GM12873 (cell line): ENCODE measurements around the gene TARDBP.
A peak's percentile ranks its signal among the peaks of the same experiment; 100 is the strongest.

ENCODE experiments used
- TF ChIP-seq, protein P1 (sequence below): IDR thresholded peaks from 2 replicates; pipeline ENCODE4 v1.5.1; 2012; ENCODE audit warnings: low read depth, mild to moderate bottlenecking, moderate library complexity, low read length, control low read depth; ENCODE audit not compliant: insufficient read depth; ENCODE audit errors: missing control alignments

The TARDBP gene

DNA sequence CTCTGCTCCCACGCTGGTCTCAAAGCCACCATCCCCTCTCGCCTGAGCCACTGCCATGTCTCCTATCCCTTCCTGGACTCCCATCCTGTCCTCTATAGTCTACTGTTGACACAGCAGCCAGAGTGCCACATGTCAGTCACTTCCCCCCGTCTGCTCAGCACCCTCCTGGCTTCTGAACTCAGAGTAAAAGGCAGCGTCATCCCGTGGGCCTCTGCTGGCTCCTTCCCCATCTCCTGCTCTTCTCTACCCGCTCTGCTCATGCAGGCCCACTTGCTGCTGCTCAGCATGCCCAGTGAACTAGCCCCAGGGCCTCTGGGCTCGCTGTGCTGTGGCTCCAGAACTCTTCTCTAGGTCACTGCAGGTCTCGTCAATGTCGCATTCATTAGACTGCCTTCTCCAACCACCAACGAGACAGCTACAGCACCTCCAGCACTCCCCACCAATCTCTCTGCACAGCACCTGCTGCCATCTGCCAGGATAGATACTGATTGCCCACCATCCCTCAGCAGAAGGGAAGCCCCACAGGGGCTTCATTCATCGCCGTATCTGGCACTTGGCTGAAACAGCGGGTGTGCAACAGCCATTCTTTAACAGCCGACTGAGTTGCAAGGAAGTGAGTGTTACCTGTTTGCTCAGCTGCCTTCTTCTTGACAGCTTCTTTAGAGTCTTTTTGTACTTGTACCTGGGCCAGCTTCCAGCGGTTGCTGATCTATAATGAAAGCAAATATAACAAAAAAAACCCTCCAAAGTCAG is 59.2 kb downstream of the TARDBP start:
- TF ChIP-seq, protein P1, sequence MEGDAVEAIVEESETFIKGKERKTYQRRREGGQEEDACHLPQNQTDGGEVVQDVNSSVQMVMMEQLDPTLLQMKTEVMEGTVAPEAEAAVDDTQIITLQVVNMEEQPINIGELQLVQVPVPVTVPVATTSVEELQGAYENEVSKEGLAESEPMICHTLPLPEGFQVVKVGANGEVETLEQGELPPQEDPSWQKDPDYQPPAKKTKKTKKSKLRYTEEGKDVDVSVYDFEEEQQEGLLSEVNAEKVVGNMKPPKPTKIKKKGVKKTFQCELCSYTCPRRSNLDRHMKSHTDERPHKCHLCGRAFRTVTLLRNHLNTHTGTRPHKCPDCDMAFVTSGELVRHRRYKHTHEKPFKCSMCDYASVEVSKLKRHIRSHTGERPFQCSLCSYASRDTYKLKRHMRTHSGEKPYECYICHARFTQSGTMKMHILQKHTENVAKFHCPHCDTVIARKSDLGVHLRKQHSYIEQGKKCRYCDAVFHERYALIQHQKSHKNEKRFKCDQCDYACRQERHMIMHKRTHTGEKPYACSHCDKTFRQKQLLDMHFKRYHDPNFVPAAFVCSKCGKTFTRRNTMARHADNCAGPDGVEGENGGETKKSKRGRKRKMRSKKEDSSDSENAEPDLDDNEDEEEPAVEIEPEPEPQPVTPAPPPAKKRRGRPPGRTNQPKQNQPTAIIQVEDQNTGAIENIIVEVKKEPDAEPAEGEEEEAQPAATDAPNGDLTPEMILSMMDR: no peak

DNA sequence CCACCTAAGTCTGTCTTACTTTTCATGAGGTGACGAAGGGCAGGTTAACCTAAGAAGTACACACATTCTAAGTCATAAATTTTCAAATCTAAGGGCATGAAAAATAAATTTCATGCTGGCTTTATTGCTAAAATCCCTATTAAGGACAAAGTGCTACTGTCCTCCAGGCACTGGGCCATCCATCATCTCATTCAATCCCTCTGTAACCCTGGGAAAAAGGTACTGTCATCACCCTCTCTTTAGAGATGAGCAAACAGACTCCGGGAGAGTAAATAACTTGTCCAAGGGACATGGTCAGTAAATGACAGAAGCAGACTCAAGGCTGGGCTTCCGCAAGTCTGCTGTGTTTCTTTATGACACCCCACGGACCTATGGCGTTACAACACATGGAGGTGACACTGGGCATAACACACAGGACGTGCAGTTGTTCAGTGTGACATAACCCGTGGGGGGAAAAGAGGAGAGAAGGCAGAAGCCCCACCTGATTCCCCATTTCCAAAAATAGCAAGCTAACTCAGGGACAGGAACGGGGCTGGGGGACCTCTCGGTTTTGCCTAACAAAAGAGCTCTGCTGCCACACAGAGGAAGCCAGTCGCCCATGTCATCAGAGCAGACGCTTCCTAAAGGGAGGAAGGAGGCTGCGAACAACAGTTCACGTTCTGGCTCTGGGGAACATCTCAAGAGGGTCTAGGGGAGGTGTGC is 59.9 kb downstream of the TARDBP start:
- TF ChIP-seq, protein P1: peak; percentile 14
